DMS79 (cell line): Measurements from ENCODE around the gene UQCRHL.
"Not testable (repeated sequence)": the region's sequence is repeated elsewhere in the genome, so short reads cannot be mapped to it uniquely, and the experiment has no call there.

Experiments
- DNase-seq: peaks from one replicate; lab custom pipeline; 2025; lab: John Stamatoyannopoulos, UW

The UQCRHL gene

GRCh38 chr1:15835205-15835740 is 27.8 kb upstream of the UQCRHL start:
- DNase-seq, result no peak

GRCh38 chr1:15834406-15835204 is 27.2 kb upstream of the UQCRHL start:
- DNase-seq, result peak; percentile 98

GRCh38 chr1:15833842-15834405 is 26.5 kb upstream of the UQCRHL start:
- DNase-seq, result no peak

GRCh38 chr1:15833069-15833679 is 25.7 kb upstream of the UQCRHL start:
- DNase-seq, result peak; percentile 92

- no peak for DNase-seq
Observed at GRCh38 chr1:15830258-15830657, 22.8 kb upstream of the UQCRHL start.

- DNase-seq, result not testable (repeated sequence)
Observed at GRCh38 chr1:15828931-15829330, 21.5 kb upstream of the UQCRHL start.

- DNase-seq, result not testable (repeated sequence)
Observed at GRCh38 chr1:15827567-15827966, 20.1 kb upstream of the UQCRHL start.

GRCh38 chr1:15826810-15827507 is 19.5 kb upstream of the UQCRHL start:
- DNase-seq, result no peak

- DNase-seq, result no peak
Observed at GRCh38 chr1:15825800-15826199, 18.4 kb upstream of the UQCRHL start.

GRCh38 chr1:15820478-15820877 is 13.0 kb upstream of the UQCRHL start:
- no peak for DNase-seq

- no peak for DNase-seq
Observed at GRCh38 chr1:15816674-15817073, 9.2 kb upstream of the UQCRHL start.

- DNase-seq, result no peak
Observed at GRCh38 chr1:15810073-15810472, 2.6 kb upstream of the UQCRHL start.

- DNase-seq, result no peak
Observed at GRCh38 chr1:15808955-15809354, 1.5 kb upstream of the UQCRHL start.

- no peak for DNase-seq
Observed at GRCh38 chr1:15807121-15807520, 328 bp downstream of the UQCRHL start.

- no peak for DNase-seq
Observed at GRCh38 chr1:15804060-15804459, 3.4 kb downstream of the UQCRHL start.

GRCh38 chr1:15803380-15803779 is 4.1 kb downstream of the UQCRHL start:
- DNase-seq, result no peak

- DNase-seq, result no peak
Observed at GRCh38 chr1:15802234-15802965, 5.0 kb downstream of the UQCRHL start.

- DNase-seq, result no peak
Observed at GRCh38 chr1:15799928-15800835, 7.3 kb downstream of the UQCRHL start.

GRCh38 chr1:15799004-15799867 is 8.2 kb downstream of the UQCRHL start:
- DNase-seq, result no peak
